GM21360 (cell line): ENCODE data around the gene TSTD1.
"Not testable (repeated sequence)": the region's sequence is repeated elsewhere in the genome, so short reads cannot be mapped to it uniquely, and the experiment has no call there.

Experiments
- ATAC-seq: cut with Tn5 transposase; IDR thresholded peaks from one replicate; pipeline ENCODE4 v1.9.1; 2021; ENCODE audit warnings: mild to moderate bottlenecking, moderate library complexity; ENCODE audit not compliant: unreplicated experiment

TSTD1 gene

GRCh38 chr1:161069241-161069640 is 30.5 kb upstream of the TSTD1 start:
- ATAC-seq = no peak

- ATAC-seq = peak; percentile 46
Measured at GRCh38 chr1:161068306-161069234, 29.8 kb upstream of the TSTD1 start.

- no peak for ATAC-seq
Measured at GRCh38 chr1:161066694-161067093, 27.9 kb upstream of the TSTD1 start.

GRCh38 chr1:161065681-161066080 is 26.9 kb upstream of the TSTD1 start:
- ATAC-seq = not testable (repeated sequence)

GRCh38 chr1:161063936-161064335 is 25.2 kb upstream of the TSTD1 start:
- ATAC-seq = not testable (repeated sequence)

- ATAC-seq = no peak
Measured at GRCh38 chr1:161061419-161061818, 22.7 kb upstream of the TSTD1 start.

GRCh38 chr1:161059293-161059692 is 20.5 kb upstream of the TSTD1 start:
- ATAC-seq = no peak

GRCh38 chr1:161054805-161055204 is 16.0 kb upstream of the TSTD1 start:
- ATAC-seq = no peak

GRCh38 chr1:161054232-161054631 is 15.5 kb upstream of the TSTD1 start:
- ATAC-seq = no peak

- no peak for ATAC-seq
Measured at GRCh38 chr1:161052899-161053298, 14.1 kb upstream of the TSTD1 start.

GRCh38 chr1:161051219-161051618 is 12.5 kb upstream of the TSTD1 start:
- ATAC-seq = no peak

- ATAC-seq = no peak
Measured at GRCh38 chr1:161048949-161049722, 10.4 kb upstream of the TSTD1 start.

- no peak for ATAC-seq
Measured at GRCh38 chr1:161047436-161048420, 9.0 kb upstream of the TSTD1 start.

GRCh38 chr1:161046605-161047228 is 8.0 kb upstream of the TSTD1 start:
- no peak for ATAC-seq

- ATAC-seq = peak; percentile 55
Measured at GRCh38 chr1:161045736-161046604, 7.2 kb upstream of the TSTD1 start, which contains the start of gene USF1. Gene USF1 (minus strand): TSS chr1:161045977. CDS start chr1:161043275, 2,702 bp downstream.

- ATAC-seq = peak; percentile 34
Measured at GRCh38 chr1:161044908-161045735, 6.4 kb upstream of the TSTD1 start.

GRCh38 chr1:161044535-161044907 is 5.8 kb upstream of the TSTD1 start:
- no peak for ATAC-seq

GRCh38 chr1:161039546-161039945 is 782 bp upstream of the TSTD1 start:
- ATAC-seq = no peak
